Endothelial cell of umbilical vein (primary cell): ENCODE measurements around the gene MS4A2. TPM values are rescaled to one million over a fixed set of nuclear protein-coding genes. Genes with fewer than 3 reads are reported as not detected.

Source experiments
- polyA plus RNA-seq, 4 experiments: library from polyadenylated mRNA; depleted of rRNA in 3 of 4; stranded (reverse) in 3 of 4; unstranded in 1 of 4; fragments of >200 nt; gene quantifications; 2 replicates each; pipeline versions ENCODE4 v1.2.1 to v1.2.3, GENCODE V29; 2011 to 2012; ENCODE audit warnings: missing spikeins in 1 of 4
- total RNA-seq: library from RNA; stranded (reverse); gene quantifications from 2 replicates; pipeline ENCODE4 v1.2.3, GENCODE V29; 2021

MS4A2 gene
- total and polyA plus RNA-seq, 2 donors (not counting 3 experiments of a cell fraction or from before 2014, with no cell fraction given), result not detected

Other genes with a start within 250 kb of the MS4A2 start
- gene CBLIF, start 243.2 kb upstream of the MS4A2 start, total RNA-seq, result not detected in 2 replicates
- gene CBLIF, start 243.2 kb upstream of the MS4A2 start, polyA plus RNA-seq, result not detected in 2 replicates
- gene TCN1, start 222.2 kb upstream of the MS4A2 start, total RNA-seq, result not detected in 2 replicates
- gene TCN1, start 222.2 kb upstream of the MS4A2 start, polyA plus RNA-seq, result not detected in 2 replicates
- not detected in 2 replicates for gene OOSP3, start 209.9 kb upstream of the MS4A2 start, total RNA-seq
- gene OOSP3, start 209.9 kb upstream of the MS4A2 start, polyA plus RNA-seq, result not detected in 2 replicates
- gene OOSP1, start 150.2 kb upstream of the MS4A2 start, total RNA-seq, result not detected in 2 replicates
- 0.11 TPM in 1 of 2 replicates, not detected in the other for gene OOSP1, start 150.2 kb upstream of the MS4A2 start, polyA plus RNA-seq
- gene OOSP4A, start 124.6 kb upstream of the MS4A2 start, total RNA-seq, result not detected in 2 replicates
- gene OOSP4A, start 124.6 kb upstream of the MS4A2 start, polyA plus RNA-seq, result not detected in 2 replicates
- not detected in 2 replicates for gene OOSP4B, start 71.5 kb upstream of the MS4A2 start, total RNA-seq
- gene OOSP4B, start 71.5 kb upstream of the MS4A2 start, polyA plus RNA-seq, result not detected in 2 replicates
- not detected in 2 replicates for gene OOSP2, start 48.3 kb upstream of the MS4A2 start, total RNA-seq
- not detected in 2 replicates for gene OOSP2, start 48.3 kb upstream of the MS4A2 start, polyA plus RNA-seq
- gene MS4A3, start 32.0 kb upstream of the MS4A2 start, total RNA-seq, result not detected in 2 replicates
- gene MS4A3, start 32.0 kb upstream of the MS4A2 start, polyA plus RNA-seq, result not detected in 2 replicates
- 2.7 and 2.9 TPM in 2 replicates for gene MS4A6A, start 94.4 kb downstream of the MS4A2 start, total RNA-seq
- gene MS4A6A, start 94.4 kb downstream of the MS4A2 start, polyA plus RNA-seq, result 4.8 and 5.0 TPM in 2 replicates
- gene MS4A4E, start 154.5 kb downstream of the MS4A2 start, total RNA-seq, result not detected in 2 replicates
- gene MS4A4E, start 154.5 kb downstream of the MS4A2 start, polyA plus RNA-seq, result not detected in 2 replicates
- gene MS4A4A, start 192.0 kb downstream of the MS4A2 start, total RNA-seq, result not detected in 2 replicates
- gene MS4A4A, start 192.0 kb downstream of the MS4A2 start, polyA plus RNA-seq, result 0.13 and 0.19 TPM in 2 replicates
- gene MS4A6E, start 238.6 kb downstream of the MS4A2 start, total RNA-seq, result not detected in 2 replicates
- not detected in 2 replicates for gene MS4A6E, start 238.6 kb downstream of the MS4A2 start, polyA plus RNA-seq